Neural crest cell (in vitro differentiated cells): Measurements from ENCODE around the gene STBD1. TPM values are rescaled to one million over a fixed set of nuclear protein-coding genes. Genes with fewer than 3 reads are reported as not detected.

Experiments used
- DNase-seq: peaks from one replicate; pipeline ENCODE4 v3.0.0; 2021; ENCODE audit warnings: low read depth, mixed read lengths, low spot score
- H3K27ac Mint-ChIP-seq: one replicate; pipeline ENCODE4 v1.8.0; 2021; ENCODE audit warnings: mild to moderate bottlenecking, mixed read lengths; ENCODE audit not compliant: unreplicated experiment
- H3K27me3 Mint-ChIP-seq: 2 replicates; pipeline ENCODE4 v1.8.0; 2021; ENCODE audit warnings: low read depth, mild to moderate bottlenecking, mixed read lengths
- H3K36me3 Mint-ChIP-seq: 2 replicates; pipeline ENCODE4 v1.8.0; 2021; ENCODE audit warnings: low read depth, mild to moderate bottlenecking, mixed read lengths
- H3K4me1 Mint-ChIP-seq: 2 replicates; pipeline ENCODE4 v1.8.0; 2021; ENCODE audit warnings: mixed read lengths
- H3K4me3 Mint-ChIP-seq: one replicate; pipeline ENCODE4 v1.8.0; 2021; ENCODE audit warnings: mild to moderate bottlenecking, mixed read lengths
- H3K9me3 Mint-ChIP-seq: 2 replicates; pipeline ENCODE4 v1.8.0; 2021; ENCODE audit warnings: mixed read lengths
- CTCF ChIP-seq: fragments of 200-600 bp; sonication (generic); conservative IDR thresholded peaks from 2 replicates; pipeline ENCODE4 v1.5.0; 2021; ENCODE audit warnings: antibody characterized with exemption, mild to moderate bottlenecking
- total RNA-seq: library from RNA; stranded (reverse); gene quantifications from 2 replicates; pipeline ENCODE4 v1.2.1, GENCODE V29; 2021

The STBD1 gene
- total RNA-seq, 1 donor from 2014 or later: 0.47 TPM

GRCh38 chr4:76266627-76267026 lies 39.9 kb upstream of the STBD1 start:
- H3K27ac Mint-ChIP-seq: no peak overlapping the region

GRCh38 chr4:76267811-76268210 lies 38.7 kb upstream of the STBD1 start:
- no peaks in the 10 kb centered on the region for H3K9me3 Mint-ChIP-seq
- no peaks in the 10 kb centered on the region for H3K27me3 Mint-ChIP-seq
- DNase-seq: no peak
- no peak for TF ChIP-seq CTCF
- H3K27ac Mint-ChIP-seq: no peak overlapping the region
- peaks cover 3% of the 10 kb centered on the region for H3K36me3 Mint-ChIP-seq
- H3K4me3 Mint-ChIP-seq: no peak overlapping the region
- peaks cover 4% of the 10 kb centered on the region for H3K4me1 Mint-ChIP-seq

More at GRCh38 chr4:76266627-76267026, 39.9 kb upstream of the STBD1 start:
- H3K27me3 Mint-ChIP-seq: no peaks in the 10 kb centered on the region
- TF ChIP-seq CTCF: no peak
- H3K4me3 Mint-ChIP-seq: no peak overlapping the region
- H3K9me3 Mint-ChIP-seq: no peaks in the 10 kb centered on the region
- no peak for DNase-seq
- H3K36me3 Mint-ChIP-seq: peaks cover 3% of the 10 kb centered on the region
- peaks cover 4% of the 10 kb centered on the region for H3K4me1 Mint-ChIP-seq

- no peaks in the 10 kb centered on the region for H3K27me3 Mint-ChIP-seq
- no peak overlapping the region for H3K27ac Mint-ChIP-seq
- H3K4me1 Mint-ChIP-seq: no peaks in the 10 kb centered on the region
- H3K36me3 Mint-ChIP-seq: peaks cover 3% of the 10 kb centered on the region
- H3K9me3 Mint-ChIP-seq: no peaks in the 10 kb centered on the region
- DNase-seq: no peak
- TF ChIP-seq CTCF: no peak
- H3K4me3 Mint-ChIP-seq: no peak overlapping the region
These were observed 36.0 kb upstream of the STBD1 start for GRCh38 chr4:76270244-76271175.

- no peak for DNase-seq
- Mint-ChIP-seq H3K4me3 (no peak overlapping the region), H3K27me3 (no peaks in the 10 kb centered on the region), H3K4me1 (no peaks in the 10 kb centered on the region), H3K36me3 (peaks cover 3% of the 10 kb centered on the region), H3K9me3 (no peaks in the 10 kb centered on the region), H3K27ac (no peak overlapping the region)
- TF ChIP-seq CTCF: no peak
These were observed 35.3 kb upstream of the STBD1 start for GRCh38 chr4:76271248-76271647.

GRCh38 chr4:76272073-76272472 lies 34.5 kb upstream of the STBD1 start:
- Mint-ChIP-seq H3K36me3 (peaks cover 3% of the 10 kb centered on the region), H3K4me1 (no peaks in the 10 kb centered on the region), H3K4me3 (no peak overlapping the region), H3K27ac (no peak overlapping the region), H3K9me3 (no peaks in the 10 kb centered on the region), H3K27me3 (no peaks in the 10 kb centered on the region)
- no peak for TF ChIP-seq CTCF
- no peak for DNase-seq
